HL-60/S4 (cell line): ENCODE results near the gene SMCP.

Source experiments
- in situ Hi-C: fragments of 300-500 bp; cut with MboI; formaldehyde crosslinking; loops from 2 replicates; pipeline ENCODE4 v1.14.3; 2022; ENCODE audit warnings: low sequenced_read_pairs

SMCP gene, protein sequence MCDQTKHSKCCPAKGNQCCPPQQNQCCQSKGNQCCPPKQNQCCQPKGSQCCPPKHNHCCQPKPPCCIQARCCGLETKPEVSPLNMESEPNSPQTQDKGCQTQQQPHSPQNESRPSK

DNA sequence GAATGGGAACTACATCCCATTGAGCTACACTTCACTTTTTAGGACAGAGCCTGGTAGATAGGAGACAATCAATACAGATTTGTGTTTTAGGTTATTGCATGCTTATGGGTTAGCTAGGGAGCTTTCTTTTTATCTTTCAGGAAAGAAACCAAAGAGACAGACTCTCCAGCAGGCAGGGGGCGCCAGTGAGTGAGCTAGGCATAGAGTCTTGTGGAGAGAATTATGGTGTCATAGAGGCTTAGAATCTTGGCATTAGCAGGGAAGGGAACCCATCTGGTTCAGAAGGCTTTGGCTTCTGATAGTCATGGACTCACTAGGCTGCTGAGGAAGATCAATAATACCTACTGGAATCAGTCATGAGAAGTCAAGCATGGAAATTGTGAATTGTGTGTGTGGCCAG lies at the start of gene SMCP:
TSS of gene SMCP (plus strand) at position 281 of the 400 bp plus-strand sequence. CDS start 6,101 bp downstream, outside the sequence.
- in situ Hi-C loops, result no loop called here

DNA sequence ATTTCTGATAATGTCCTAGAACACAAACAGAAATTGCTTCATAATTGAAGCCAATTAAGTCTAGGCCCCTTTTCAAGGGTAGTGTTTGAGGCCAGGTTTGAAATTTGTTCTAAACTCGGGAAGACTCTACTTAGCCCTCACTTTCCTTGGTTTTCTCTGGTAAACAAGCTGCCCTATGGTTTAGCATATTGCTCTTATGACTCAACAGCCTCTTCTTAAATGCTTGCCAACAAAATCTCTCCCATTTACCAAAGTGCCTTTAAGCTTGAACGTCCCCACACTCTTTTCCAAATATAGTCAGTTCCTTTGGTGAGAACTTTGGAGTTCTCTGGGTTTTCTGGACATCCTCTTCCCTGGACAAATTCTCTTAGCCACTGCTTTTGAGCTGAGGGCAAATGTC lies 41.3 kb upstream of the SMCP start:
- in situ Hi-C loops, result no loop called here

DNA sequence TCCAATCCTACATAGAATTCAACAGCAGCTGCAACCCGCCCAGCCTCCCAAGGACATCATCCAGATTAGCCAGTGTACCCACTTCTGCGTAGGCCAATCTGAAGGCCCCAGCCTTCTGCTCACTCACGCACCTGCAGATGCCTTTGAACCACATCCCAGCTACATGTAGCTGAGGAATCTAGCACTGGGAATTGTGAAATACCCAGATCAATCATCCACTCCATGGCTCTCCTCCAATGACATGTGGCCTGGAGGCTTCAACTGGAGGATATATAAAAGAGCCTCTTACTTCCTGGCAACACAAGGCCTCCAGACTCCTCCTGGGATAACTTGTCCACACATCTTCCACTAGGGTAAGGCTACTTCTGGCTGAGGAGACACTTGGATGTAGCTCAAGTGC lies 35.6 kb upstream of the SMCP start, which contains the start of gene LCE6A:
TSS of gene LCE6A (plus strand) at position 301 of the 400 bp plus-strand sequence. CDS start 665 bp downstream, outside the sequence.
- in situ Hi-C loops, result no loop called here

DNA sequence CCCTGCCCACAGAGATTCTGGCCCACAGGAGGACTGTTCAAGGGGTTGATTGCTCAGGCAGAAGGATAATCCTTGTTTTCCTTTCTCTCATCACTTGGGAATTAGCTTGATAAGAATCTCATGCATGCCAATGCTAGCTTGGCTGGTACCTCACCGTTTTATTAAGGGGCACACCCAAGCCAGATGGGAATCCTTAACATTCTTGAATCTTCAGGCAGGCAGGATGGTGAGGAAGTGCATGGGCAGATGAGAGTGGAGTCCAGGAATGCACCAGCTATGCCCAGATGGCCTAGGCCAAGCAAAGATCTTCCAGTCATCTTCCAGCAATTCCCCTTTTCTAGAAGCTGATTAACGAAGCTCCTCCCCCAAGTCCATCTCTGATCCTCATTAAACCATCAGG lies 22.5 kb upstream of the SMCP start:
- in situ Hi-C loops, result no loop called here

DNA sequence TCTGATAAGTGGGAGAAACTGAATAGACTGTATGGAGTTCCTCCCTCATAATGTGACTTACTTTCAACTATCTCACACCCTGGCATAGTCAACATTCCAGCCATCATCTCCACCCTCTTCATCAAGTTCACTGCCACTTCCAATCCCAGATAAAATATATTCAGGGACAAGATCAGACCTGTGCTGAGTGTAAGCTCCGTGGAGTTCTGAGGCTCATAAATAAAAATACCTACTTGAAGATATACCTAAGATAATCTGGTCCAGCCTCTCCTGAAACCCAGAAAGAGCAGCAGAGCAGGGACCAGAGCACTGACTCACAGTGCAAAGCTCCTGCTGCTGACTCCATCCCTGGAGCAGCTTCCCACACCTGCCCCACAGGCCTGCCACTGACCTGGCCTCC lies 20.1 kb upstream of the SMCP start:
- in situ Hi-C loops, result no loop called here

DNA sequence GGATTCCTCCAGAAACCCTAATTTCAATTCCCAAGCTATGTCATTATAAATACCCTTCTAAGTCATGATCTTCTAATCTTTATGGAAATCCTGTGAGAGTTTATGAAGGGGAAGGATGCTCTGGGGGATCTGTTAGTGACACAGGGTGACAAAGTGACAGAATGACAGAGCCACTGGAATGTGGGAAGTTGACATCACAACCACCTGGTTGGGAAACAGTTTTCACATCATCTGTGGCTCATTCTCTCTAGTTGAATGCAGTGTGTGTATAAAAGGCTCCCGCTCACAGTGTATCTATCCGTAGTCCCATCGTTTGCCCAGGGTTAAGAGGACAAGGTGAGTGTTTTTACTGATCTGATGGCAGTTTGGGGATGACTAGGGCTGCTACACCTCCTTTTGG lies 18.4 kb upstream of the SMCP start, which contains the start of gene LCE7A:
TSS of gene LCE7A (plus strand) at position 301 of the 400 bp plus-strand sequence. CDS start 702 bp downstream, outside the sequence.
- in situ Hi-C loops, result no loop called here

DNA sequence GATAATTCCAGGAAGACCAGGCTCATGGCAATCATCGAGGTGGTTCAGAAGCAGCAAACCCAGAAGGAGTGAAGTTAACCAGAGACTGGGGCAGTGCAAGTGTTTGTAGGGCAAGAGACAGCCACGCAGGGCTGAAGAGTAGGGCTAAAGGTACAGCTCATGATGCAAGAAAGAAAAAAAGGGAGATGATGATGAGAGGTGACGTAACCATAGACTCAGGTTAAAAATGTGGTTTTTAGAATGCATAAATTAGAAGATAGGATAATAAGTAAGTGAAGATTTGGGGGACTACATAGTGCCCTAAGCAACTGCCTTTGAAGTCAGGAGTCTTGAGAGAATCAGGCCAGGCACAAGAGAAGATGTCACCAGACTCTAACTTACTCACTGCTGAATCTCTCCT lies 18.0 kb upstream of the SMCP start:
- in situ Hi-C loops, result no loop called here

DNA sequence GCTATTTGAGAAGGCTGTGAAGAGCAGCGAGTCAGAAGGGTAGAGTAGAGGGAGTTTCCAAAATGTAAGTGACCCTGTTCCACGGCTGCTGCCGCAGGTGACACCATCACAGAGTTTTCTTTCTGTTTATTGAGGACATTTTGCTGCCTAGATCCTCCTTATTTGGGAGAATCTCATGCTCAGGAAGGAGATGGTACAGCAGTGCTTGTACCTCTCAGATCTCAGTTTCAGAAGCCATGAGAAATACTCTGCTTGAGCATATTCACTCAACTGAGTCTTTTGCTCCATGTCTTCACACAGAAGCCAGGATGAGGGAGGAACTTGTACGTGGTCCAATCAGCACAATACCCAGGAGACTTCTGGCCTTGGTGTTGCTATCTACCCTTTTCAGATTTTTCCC lies 16.7 kb upstream of the SMCP start:
- in situ Hi-C loops, result no loop called here

DNA sequence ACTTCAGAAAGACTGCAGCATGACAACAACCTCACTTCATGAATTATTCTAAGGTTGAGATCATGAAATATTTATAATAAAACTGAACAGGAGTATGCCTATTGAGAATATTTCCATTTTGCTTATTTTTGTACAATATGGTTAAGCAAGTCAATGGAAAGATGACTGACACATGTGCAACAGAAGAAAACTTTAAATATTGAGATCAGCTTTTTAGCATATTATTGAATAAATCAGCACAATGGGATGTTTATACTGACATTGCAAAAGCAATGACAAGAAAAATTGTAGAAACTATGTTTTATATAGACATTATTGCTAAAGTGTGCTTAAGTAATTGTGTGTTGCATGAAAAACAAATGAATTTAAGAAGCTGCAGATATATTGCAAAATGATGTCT lies 13.7 kb upstream of the SMCP start:
- in situ Hi-C loops, result no loop called here

DNA sequence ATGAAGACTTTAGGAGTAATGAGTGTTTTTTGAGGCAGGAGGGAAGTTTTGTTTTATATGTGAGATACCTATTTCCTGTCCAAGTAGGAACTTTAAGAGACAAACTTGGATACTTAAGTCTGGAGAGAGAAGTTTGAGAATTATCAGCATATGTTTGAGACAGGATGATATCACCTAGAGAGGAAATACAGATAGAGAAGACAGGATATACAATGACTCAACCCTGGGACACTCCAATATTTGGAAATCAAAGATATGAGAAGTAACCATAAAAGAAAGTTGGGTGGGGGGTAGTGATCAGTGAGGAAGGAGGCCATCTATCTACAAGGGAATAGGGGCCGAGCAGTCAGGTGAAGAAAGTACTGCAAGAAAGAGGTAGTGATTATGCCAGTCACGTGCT lies 11.8 kb upstream of the SMCP start:
- in situ Hi-C loops, result no loop called here

DNA sequence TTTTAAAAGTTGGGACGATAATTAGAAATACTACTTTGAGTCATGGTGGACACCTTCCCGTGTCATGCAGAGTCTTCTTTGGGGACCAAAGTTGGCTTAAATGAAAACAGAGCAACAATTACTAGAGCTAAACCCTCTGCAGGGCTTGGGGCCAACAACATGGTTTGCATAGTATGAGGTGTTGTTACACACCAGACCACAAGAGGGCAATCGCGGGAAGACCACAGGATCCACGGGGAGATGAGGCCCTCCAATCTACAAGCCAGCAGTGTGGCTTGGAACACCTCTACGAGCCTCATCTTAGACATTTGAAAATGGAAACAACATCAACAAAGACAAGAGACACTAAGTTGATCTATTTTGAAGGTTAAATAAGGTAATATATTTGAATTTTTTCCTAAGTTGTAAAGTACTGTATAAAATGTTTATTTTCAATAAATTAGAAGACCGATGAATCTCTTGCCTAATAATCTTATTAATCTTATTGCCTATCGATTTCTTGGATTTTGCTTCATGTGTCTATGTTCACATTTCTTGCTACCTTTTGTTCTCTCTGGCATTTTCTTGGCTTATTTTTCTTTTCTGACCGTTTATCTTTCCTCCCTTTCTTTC lies 8.2 kb upstream of the SMCP start:
- in situ Hi-C loops, result no loop called here

DNA sequence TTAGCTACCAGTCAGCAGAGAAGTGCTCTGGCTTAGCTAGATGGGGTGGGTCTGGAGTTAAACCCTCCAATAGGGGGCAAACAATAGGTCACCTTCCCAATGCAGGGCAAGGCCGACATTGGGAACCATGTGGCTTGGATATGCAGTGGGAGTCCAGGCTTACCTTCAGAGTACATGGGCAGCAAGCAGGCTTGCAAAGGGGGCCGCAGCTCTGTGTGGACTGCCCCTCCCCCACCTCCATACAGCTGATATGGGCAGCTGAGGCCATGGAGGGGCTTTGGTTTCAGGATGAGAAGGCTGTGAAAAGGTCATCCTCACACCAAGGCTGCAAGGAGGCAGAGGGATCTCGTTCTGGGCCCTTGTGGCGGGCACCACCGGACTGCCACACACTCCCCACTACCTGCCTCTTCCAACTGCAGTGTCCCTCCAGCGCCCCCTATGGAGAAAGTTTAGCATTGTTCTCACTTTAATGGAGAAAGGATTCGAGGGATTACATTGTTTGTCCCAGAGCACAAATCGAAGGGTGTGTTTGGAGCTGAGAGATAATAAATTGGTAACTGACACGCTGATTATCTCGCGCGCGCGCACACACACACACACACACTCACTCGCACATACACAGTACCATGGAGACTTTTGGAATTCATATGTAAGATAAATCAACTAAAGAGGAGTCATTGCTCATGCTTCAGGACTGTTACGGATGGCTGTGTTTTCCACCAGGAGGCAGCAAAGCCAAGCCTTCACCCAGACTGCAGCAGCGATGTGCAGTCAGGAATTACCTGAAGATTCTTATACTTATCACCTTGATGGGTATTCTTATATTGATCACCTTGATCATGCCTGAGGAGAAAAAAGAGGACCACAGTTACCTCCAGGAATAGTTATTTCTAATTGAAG lies 7.0 kb upstream of the SMCP start:
- in situ Hi-C loops, result no loop called here

DNA sequence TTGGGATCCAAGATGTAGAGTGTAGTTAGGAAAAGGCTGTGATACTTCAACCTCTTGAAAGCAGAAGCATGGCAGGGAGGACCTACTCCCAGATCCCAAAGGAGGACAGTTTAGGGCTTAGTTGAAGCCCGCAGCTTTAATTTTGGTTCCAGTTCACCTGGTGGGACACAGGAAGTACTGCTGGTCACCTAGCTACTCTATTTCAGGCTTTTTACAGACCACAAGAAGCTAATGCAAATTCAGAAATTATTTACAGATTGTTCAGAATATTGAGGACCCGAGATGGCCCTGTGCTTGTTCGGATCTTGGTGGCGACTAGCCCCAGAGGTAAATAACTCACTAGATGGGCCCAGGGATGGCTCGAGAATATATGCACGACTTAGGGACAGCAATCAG lies 6.4 kb upstream of the SMCP start:
- in situ Hi-C loops, result no loop called here

DNA sequence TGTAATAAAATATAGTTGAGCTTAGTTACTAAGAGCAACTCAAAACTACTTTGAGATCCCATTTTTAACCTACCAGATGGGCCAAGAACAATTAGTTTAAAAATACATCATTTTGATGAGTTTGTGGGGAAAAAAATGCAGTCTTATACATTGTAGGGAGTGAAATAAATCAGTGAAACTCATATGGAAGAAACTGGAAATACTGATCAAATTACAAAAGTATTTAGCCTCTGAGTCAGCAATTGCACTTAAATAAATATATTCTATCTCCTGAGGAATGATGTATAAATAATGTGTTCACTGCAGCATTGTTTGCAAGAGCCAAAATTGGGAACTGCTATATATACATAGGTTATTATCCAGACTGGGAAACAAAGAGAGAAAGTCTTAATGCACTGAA lies 4.6 kb upstream of the SMCP start:
- in situ Hi-C loops, result no loop called here

DNA sequence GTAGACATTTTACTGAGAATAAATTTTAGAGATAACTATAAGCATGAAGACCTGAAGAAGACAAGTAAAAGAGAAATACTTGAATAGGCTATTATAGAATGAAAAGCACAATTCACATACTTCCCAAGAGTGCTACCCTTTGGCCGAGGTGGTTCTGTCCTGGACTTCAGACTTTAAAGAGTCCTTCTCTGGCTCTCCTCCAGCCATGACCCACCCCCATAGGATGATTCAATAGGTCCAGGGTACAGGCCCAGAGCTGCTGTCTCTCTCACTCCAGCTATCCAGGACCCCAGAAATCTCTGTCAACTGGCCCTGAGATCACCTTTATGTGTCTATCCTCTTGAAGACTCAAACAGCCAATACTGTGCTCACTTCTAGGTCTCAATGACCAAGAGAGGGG lies 1.3 kb upstream of the SMCP start:
- in situ Hi-C loops, result no loop called here

DNA sequence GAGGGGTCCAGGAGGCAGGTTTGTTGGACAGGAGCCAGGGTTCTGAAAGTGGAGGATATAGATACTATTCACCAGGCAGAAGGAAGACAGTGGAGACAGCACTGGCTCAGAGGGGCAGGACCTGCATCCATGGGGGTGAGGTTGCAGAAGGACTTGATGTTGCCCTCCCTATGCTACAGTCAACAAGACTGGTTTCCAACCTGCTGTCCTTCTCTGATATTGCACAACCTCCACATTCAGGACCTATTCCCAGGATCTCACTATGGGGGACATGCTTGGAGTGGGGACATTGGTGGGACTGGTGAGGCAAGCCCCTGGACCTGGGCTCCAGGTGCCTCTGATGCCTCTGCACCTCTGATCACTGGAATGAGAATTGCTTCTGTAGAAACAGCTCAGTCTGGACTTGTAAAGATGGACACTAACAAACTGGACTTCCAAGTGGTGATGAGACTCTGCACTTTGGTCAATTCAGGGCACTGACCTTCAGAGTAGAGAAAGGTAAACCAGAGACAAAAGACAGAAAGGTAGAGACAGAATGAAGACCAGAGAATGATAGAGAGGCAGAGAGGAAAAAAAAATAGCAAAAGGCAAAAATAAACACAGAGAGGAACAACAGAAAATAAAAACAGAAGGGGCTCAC lies 1.6 kb downstream of the SMCP start:
- in situ Hi-C loops, result no loop called here

DNA sequence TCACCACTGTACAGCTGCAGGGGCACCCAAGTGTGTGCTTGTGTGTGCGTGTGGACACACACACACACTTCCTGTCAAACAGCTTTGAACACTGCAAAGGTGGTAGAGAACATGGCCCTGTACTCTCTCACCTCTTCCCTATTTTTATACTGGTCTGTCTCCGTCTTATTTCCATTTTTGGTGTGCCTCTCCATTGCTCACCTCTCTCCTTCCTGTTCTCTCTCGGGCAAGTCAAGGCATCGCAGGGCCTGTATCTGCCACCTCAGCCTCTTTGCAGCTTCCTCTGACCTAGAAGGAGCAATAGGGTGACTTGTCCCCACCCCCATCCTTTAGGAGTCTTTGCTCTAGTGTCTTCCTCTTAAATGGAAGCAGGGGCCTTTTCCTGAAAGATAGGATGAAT lies 2.2 kb downstream of the SMCP start:
- in situ Hi-C loops, result no loop called here

DNA sequence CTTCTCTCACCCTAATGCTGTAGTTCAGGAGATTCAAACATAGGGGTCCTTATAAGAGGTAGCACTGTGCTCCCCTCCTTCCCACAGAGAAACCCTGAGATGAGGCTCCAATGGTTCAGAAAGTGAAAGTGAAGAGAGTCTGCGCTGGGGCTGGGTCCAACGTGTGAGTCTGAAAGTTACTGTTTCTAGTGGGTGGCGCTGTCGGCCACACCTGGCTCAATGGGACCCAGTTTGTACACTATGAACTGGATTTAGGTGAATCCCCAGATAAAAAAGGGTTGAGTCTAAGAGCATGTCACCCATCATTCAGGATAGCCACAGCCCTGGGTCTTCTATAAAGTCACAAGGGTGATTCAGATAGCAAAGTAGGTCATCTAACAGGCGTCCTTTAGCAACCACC lies 2.8 kb downstream of the SMCP start:
- in situ Hi-C loops, result no loop called here

DNA sequence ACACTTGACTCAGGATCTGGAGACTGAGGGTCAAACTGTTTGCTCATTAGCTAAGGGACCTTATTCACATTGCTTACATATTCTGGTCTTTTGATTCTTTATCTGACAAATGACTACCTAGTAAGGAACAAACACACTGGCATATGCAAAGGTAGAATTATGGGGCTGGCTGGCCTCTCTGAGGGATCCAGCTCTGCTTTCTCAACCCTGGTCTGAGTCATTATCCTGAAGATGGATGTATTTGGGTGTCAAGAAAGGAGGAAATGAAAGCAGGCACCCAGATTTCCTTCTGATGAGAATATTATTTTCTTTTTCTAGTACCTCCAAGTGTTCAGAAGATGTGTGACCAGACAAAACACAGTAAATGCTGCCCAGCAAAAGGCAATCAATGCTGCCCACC lies 6.0 kb downstream of the SMCP start:
- in situ Hi-C loops, result no loop called here

DNA sequence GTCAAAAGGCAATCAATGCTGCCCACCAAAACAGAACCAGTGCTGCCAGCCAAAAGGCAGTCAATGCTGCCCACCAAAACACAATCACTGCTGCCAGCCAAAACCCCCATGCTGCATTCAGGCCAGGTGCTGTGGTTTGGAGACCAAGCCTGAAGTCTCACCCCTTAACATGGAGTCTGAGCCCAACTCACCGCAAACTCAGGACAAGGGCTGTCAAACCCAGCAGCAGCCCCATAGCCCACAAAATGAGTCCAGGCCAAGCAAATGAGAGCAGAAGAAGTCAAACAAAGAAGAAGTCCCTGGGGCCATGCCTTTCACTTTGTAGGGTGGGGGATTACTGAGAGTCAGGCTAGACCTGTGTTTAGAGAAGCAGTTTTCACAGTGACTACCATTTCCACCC lies 6.4 kb downstream of the SMCP start:
- in situ Hi-C loops, result no loop called here

DNA sequence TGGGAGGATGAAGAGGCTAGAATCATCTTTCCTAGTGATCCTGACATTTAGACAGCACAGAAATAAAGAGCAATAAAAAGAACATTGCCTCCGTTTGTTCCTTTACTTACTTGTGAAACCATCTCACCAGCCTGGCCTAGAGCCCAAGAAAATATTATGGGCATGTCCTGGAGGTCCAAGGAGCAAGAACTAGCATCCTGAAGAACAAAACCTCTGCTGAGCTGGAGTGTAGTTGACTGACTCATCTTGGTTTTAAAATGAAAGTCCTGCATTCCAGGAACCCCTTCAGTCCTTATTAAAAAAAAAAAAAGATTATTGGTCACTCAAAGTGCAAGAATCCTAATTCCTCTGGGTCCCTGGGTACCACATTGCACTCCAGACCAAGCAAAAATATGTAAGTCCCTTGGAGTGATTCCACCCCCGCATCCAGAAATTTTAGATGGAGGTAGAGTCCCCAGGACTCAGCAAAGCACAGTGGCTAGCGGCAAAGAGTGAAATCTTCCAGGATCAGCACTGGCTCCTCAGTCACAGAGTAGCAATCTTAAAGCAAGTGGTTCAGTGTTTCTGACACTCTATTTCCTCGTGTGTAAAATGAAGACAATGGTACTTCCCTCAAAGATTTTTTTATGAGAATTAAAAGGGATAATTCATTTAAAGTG lies 7.0 kb downstream of the SMCP start:
- in situ Hi-C loops, result no loop called here
